Measurements from ENCODE around the gene DGCR2.
"Not testable (repeated sequence)": the region's sequence is repeated elsewhere in the genome, so short reads cannot be mapped to it uniquely, and the experiment has no call there.

DGCR2 gene

DNA sequence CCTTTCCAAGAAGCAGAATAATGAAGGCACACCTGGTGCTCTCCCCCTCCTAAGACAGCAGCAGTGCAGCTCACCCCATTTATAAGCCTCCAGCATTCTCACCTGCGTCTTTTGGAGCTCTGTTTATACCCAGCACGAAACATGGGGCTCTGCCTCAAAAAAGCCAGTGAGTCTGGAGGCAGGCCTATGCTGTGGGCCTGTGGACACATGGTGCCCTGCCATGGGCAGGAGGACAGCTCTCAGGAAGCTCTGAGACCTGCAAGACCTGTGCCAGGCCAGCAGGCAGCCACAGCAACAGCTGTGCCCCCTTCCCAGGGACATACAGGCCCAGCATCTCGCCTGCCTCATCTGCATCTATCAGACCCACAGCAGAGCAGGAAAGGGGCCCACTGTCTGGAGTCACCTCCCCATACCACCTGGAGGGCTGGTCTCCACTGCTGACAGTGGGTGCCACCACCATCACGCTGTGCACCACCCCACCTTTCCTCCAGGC lies 64.2 kb downstream of the DGCR2 start:
- no peak for DNase-seq

DNA sequence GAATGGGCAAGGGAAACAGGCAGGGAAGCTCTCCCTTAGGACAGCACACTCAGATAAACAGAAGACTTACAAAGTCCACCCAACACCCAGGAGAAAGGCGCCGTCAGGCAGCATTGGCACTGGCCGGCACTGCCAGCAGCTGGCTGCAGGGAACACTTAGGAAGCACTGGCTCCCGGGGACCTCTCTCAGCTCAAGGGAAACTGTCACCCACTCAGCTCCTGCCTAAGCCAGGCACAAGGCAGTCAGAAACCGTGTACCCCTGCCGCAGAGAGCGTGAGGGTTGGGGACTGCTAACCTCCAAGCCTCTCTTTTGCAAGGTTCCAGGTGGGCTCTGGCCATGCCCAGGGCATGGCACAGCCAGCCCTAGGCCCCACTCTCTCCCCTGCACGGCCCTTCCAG lies 64.7 kb downstream of the DGCR2 start:
- DNase-seq = no peak

DNA sequence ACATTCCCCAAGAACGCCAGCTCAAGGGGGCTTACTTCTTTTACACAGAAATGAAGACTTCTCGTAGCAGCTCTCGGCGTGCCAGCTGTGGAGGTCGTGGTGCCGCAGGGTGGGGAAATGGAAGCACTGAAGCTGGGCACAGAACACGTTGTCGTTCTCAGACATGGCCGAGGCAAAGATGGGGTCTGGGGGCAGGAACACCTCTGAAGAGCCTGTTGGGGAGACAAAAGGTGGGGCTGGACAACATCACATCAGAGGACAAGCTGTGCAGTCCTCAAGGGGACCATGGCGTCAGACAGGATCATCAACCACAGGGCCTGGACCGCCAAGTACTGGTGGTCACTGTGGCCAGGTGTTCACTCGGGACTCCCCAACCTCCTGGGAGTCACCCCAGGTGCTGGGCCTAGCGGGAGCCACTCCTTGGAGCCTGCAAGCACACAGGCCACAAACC lies 65.2 kb downstream of the DGCR2 start:
- no peak for DNase-seq

DNA sequence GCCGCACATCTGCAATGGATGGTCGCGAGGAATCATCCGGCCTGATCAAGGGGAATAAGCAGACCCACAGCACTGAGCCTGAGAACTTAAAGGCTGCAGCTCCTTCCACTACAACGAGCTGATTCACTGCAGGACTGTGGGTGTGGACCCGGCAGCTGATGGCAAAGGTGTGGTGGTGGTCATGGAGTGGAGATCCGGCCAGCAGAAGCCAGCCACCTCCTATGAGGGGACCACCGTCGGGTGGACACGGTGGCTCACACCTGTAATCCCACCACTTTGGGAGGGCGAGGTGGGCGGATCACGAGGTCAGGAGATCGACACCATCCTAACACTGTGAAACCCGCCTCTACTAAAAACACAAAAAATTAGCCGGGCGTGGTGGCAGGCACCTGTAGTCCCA lies 66.4 kb downstream of the DGCR2 start:
- no peak for DNase-seq

DNA sequence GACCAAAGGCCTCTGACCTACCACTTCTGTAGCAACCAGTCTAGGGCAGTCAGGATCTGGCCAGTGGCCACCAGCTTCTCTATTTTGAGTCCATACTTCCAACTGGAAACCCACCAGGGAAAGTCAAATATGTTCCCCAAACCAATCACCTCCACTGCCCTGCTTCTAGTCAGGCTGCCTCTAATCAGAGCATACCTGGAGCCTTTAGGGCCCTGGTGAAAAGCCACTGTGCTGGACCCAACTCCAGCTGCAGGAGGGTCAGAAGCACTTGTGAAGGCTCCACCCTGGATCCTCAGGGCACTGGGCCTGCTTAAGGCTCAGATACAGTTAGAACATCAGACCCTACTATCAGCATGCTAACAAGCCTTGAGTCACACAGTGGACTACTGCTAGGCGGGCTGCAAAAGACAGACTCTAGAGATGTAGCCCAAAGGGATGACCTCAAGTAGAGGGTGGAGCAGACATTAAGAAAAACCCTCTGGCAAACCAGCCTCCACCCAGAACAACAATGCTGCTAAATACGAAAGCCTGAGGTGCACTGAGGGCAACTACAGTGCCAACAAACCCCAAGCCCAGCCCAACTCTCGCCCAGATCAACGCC lies 69.2 kb downstream of the DGCR2 start:
- DNase-seq = no peak

DNA sequence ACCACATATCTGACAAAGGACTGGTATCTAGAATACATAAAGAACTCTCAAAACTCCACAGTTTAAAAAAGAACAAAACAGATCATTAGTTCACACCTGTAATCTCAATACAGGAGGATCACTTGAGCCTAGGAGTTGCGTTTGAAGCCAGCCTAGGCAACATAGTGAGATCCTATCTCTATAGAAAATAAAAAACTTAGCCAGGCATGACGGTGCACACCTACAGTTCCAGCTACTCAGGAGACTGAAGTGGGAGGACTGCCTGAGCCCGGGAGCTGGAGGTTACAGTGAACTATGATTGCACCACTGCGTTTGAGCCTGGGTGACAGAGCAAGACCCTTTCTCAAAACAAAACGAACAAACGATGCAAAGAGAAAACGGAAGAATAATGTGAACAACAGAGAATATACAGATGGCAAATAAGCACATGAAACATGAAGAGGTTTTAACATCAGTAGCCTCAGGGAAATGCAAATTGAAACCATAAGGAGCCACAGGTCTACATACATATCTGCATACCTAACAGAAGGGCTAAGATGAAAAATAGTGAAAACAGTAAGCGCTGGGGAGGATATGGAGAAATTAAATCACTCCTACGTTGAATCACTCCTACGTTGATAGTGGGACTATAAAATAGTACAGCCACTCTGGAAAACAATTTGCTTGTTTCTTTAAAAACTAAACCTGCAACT lies 70.7 kb downstream of the DGCR2 start:
- DNase-seq = no peak

DNA sequence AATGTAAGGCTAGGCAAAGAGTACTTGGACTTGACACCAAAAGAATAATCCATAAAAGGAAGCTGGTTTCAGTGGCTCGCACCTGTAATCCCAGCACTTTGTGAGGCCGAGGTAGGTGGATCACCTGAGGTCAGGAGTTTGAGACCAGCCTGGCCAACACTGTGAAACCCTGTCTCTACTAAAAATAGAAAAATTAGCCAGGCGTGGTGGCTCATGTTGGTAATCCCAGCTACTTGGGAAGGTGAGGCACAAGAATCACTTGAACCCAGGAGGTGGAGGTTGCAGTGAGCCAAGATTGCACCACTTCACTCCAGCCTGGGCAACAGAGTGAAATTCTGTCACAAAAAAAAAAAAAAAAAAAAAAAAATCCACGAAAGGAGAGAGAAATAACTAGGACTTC lies 71.4 kb downstream of the DGCR2 start:
- not testable (repeated sequence) for DNase-seq

DNA sequence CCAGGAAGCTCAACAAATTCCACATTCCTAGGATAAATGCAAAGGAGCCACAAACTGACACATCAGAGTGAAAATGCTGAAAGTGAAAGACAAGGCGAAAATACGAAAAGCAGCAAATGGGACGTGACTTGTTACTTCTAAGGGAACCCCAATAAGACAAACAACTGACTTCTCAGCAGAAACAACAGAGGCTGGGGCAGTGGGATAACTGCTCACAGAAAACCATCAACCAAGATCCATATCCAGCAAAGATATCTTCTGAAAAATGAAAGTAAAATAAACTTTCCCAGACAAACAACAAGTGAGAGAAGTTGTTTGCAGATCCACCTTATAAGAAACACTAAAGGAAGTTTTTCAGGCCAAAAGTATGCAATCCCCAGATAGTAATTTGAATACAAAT lies 72.1 kb downstream of the DGCR2 start:
- DNase-seq = no peak

DNA sequence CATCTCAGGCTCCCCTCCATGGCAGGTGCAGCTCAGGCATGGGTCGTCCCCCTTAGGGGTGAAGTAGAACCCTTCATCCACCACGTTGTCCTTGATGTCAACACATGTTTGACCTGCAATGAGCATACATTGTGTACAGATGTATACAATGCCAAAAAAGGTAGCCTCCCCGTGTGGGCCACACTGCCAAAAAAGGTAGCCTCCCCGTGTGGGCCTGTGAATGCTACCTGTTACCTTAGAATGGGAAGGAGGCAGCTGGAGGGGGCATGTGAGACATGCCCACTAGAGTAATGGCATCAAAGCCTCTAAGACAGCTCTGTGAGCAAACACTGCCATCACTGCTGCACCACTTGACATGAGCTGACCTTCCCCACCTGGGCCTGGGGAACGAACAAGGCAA lies 73.7 kb downstream of the DGCR2 start:
- DNase-seq = no peak

DNA sequence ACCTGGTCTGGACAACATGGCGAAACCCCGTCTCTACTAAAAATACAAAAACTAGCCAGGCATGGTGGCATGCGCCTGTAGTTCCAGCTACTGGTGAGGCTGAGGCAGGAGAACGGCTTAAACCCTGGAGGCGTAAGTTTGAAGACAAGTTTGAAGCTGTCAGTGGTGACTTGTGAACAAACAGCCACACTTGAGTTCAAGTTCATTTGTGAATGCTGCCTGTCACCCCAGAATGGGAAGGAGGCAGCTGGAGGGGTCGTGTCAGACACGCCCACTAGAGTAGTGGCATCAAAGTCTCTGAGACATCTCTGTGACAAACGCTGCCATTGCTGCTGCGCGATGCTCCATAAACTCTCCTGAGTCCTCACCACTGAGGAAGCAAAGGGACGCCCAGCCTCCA lies 74.2 kb downstream of the DGCR2 start:
- DNase-seq = no peak

DNA sequence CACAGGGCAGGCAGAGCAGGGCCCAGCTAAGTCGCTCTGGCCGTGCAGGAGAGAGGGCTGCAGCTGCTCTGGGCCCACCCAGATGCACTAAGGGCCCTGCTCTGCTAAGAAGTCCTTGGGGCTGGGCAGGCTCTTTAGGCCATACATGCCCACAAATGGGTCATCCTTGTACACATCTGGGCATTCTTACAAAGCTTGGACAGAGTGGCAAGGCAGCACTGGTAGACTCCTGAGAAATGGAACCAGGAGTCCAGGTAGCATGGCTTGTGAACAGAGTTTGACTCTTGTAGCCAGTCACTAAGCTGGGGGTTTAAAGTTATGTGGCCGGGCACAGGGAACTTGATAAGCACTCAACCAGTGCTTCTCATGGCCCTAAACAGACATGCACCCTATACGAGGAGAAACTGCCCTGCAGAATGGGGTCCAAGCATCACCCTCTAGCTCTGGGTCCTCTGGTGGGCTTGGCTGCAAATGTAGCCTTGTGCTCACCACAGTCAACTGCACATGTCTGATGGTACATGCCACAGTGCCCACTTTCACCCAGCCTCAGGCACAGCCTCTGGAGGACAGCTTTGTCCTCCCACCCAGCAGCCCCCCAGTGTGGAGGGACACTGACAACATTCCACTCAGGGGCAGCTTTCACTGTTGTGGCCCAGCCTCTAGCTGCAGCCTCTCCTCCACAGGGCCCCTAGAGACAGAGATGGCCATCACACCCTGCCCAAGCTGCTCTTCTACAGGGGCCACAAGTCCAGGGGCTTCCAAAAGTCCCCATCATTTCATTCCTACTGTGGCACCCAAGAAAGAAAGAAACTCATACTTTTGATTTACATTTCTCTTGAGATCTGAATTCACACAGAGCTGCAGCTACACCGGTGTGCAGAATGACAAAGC lies 75.2 kb downstream of the DGCR2 start:
- no peak for DNase-seq

DNA sequence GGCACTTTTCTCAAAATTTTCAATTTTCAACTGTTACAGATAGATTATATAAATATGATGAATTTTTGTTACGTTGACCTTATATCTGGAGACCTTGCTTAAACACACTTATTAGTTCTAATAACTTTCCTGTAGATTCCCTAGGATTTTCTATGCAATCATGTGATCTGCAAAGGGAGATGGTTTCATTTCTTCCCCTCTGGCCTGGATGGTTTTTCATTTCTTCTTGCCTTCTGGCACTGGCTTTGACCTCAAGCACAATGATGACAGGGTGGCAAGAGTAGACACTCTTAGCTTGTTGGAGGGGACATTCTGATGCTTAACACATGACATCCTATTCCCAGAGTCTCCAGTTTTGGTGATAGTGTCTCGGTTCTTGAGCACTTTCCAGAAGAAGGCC lies 75.9 kb downstream of the DGCR2 start:
- no peak for DNase-seq

DNA sequence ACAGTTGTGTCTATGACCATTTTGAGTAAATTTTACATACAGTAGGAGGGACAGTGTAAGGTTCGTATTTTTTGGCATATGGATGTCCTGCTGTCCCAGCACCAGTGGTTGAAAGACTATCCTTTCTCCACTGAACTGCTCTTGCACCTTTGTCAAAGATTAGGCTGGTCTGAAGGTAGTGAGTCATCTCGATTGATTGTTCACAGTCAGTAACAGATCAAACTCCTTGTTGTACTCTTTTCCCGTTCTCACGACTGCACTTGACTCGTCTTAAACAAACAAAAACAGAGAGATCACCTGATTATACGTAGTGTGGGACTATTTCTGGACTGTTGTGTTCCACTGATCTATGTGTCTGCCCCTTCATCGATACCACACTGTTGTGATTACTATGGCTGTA lies 77.1 kb downstream of the DGCR2 start:
- no peak for DNase-seq

DNA sequence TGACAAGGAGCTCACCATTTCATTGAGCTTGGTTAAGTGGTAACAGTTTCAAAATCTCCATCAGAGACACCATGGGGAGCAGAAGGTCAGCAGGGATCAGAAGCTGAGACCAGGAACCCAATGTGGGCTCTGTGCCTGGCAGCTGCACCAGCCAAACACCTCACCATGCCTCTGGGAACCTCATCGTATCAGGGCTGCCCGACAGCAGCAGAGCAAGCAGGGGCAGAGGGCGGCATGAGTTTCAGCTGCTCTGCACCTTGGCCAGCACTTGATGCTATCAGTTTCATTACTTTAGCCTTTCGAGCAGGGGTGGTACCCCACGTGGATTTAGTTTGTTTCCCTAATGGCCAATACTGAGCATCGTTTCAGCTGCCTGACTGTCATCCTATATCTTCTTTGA lies 77.8 kb downstream of the DGCR2 start:
- DNase-seq = no peak

DNA sequence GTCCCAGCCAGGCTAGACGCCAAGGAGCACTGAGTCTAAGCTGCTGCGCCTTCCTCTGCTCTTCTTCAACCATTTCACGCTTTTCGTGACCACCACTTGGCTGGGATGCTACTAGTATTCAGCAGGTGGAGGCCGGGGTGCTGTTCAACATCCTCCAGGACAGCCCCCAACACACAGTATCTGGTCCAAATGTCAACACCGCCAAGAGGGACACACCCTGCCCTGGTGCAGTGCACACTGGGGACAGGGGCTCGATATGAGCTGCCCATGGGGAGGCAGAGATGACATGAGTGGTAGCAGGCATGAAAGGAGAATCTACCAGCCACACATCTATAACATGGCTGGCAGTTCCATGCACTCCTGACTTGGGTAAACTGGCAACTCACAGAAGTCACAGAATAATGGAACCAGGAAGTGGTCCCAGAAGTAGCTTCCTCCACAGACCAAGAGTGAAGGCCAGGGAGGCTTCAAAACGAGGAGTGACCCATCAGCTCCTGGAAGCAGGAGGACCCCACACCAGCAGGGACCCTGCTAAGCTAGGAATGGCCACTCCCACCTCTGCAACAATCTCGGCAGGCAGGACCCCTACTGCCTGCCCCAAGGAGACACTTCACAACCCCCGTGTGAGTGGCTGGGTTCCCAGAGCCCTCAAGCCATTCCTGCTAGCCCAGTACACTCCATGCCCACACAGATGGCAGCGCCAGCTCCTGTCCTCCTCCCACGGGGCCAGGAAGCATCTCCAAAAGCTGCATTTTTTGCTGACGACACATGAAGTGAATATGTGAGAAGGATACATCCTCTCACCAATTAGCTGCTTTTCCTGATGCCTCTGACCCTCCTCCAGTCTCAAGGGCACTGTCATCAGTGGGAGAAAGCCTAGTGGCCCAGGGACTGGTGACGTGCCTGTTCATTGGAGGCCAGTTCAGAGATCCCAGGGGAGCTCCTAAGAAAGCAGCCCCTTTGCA lies 78.8 kb downstream of the DGCR2 start:
- no peak for DNase-seq

DNA sequence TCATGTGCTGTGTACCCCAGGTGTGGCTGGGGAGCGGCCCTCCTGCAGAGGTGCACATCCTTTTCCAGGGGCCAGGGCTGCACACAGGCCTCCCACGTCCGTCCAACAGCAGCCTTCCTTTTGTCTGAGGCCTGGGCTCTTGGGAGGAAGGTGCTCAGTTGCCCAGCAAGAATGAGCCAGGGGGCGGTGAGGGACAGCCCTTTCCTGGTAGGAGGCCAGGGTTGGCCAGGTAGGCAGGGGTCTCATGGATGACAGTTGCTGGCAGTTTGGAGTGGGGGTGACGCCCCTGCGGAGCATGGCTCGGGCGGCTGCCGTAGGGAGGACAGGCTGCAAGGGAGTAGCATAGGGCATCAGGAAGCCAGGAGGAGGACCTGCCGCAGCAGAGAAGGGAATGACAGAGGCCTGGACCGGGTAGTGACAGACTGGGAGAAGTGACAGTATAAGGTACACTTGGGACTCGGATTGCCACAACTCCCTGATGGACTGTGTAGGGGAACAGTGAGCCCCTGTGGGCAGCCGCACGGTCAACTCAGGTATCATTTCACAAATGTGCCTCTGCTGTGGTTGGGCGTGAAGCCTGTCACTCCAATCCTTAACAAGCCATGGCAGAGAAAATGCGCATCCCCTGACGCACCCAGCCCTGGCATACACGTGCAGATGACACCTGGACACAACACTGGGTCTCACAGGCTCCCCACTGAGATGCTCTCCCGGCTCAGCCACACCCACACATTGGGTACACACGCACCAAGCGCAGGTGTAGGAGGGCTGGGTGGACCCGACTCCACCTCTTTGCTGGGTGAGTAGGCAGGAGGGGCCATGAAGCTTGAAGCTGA lies 79.7 kb downstream of the DGCR2 start:
- DNase-seq = no peak

DNA sequence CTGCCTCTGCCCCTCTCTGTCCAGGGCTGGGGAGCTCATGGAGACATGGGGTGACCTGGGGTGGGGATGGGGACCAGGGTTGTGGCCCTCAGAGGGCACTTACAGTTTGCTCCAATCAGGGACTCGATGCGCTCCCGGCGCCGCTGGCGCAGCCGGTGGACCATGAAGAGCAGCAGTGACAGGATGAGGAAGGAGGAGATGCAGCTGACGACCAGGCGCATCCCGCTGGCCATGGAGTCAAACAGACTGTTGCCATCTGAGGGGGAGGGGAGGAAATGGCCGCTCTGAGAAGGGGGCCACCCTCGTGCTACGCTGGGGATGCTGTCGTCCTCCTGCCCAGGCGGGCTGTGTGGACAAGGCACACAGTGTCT lies 80.5 kb downstream of the DGCR2 start:
- no peak for DNase-seq

DNA sequence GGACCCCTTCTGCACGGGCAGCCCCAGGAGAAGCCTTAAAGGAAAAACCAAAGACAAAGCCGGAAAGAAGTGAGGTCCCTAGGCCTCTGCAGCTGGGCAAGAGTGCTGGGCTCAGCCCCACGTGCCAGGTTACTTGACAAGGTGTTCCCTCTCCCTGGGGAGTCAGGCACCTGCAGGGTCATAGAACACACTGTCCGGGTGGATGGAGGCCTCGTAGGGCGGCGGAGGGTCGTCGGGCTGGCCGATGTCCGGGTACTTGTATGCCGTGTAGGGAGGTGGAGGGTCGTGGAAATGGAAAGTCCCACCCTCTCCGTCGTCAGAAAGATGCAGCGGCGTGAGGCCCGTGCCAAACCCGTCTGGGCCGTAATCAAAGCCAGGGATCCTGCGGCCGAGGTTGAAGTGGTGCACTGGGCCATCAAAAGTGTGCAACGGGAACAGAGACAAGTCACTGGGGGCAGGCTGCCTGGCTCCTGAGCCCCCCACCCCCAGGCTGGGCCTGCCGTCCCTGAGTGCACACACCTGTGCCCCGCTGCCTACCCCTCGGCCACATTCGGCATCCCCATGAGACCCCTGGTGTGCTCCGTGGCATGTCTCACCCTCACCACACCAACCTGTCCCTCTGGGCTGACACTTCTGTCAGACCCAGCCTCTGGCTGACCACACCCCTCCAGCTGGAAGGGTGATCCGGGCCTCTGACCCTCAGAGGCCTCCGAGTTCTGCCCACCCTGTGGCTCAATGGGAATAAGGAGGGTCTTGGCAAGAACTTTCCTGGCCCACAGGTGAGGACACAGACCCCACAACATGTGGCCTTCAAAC lies 81.1 kb downstream of the DGCR2 start:
- DNase-seq = no peak

DNA sequence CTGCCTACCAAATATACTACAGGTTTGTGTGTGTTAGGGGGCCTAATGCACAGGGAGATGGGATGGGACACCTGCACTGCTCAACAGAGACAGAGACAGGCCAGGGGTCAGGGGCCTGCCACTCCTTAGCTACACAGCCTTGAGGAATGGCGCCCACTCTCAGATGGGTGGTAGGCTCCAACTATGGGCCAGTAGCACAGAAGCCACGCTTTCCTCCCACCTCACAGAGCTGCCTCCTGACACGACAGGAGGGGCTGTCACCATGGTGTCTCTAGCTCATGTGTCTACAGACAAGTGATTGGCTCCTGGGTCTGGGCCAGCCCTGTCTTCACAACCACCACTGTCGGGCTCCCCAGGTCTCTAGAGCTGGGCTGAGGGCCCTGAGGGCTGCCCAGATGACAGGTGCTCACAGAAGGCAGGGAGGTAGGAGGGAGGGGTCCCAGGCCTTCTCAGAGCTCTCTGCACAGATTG lies 81.8 kb downstream of the DGCR2 start:
- DNase-seq = no peak

DNA sequence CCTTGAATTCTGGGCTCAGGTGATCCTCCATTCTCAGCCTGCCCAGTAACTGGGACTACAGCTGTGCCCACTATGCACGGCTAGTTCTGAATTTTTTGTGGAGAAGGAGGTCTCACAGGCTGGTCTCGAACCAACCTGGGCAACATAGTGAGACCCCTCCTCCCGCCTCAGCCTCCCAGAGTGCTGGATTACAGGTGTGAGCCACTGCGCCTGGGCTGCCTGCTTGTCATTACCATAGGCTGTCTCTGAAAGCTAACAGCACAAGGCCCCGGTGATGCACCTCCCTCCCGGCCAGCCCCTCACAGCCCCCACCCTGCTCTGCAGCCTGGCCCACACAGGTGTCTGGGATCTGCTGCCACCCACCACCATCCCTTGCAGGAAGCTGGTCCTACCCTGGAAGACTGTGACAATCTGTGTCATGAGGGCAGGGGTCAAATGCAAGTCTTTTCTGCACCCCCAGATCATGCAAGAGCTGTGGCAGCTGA lies 82.4 kb downstream of the DGCR2 start:
- no peak for DNase-seq

DNA sequence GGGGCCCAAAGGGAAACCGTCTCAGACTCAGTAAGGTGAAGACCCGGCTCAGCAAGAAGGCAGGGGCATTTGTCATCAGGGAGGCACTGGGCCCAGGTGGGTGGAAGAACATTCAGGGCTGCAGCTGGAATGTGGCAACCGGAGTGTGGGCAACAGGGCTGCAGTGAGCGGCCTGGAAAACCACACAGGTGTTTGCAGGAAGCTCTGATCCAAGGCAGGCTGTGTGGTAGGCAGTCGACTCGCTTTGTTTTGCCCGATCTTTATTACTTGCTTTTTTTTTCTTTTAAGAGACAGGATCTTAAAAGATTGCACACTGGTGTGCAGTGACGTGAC lies 82.8 kb downstream of the DGCR2 start:
- no peak for DNase-seq
